Measurements from ENCODE around the gene CRIM1. TPM values are rescaled to one million over a fixed set of nuclear protein-coding genes. Genes with fewer than 3 reads are reported as not detected.

The CRIM1 gene
- total RNA-seq, 4 donors from 2014 or later = 71.7 to 132 (median 118) TPM

DNA sequence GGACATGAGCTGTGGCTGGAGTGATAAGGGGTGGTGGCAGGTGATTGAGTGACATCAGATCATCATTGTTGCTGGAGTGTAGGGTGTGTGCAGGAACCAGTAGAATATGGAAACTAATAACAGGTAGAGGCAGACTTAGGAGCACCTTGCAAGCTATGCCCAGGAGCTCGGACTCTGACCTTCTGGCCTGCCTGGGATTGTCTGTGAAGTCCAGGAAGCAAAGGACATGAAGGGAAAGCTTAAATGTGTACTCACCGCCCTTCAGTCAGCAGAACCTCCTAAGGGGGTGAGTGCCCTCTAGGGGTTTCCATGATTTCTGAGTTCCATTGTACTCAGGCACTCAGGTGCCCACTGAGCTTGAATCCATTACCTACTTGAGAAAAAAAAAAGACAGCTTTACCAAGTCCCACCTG is 104.2 kb downstream of the CRIM1 start:
- H3K4me3 ChIP-seq (ENCODE audit: low read depth, poor library complexity, severe bottlenecking) = no peak overlapping the region
- intact Hi-C loops (cut with DNase I; ENCODE audit: low total_unique reads) = no loop called here
- TF ChIP-seq, protein P1, sequence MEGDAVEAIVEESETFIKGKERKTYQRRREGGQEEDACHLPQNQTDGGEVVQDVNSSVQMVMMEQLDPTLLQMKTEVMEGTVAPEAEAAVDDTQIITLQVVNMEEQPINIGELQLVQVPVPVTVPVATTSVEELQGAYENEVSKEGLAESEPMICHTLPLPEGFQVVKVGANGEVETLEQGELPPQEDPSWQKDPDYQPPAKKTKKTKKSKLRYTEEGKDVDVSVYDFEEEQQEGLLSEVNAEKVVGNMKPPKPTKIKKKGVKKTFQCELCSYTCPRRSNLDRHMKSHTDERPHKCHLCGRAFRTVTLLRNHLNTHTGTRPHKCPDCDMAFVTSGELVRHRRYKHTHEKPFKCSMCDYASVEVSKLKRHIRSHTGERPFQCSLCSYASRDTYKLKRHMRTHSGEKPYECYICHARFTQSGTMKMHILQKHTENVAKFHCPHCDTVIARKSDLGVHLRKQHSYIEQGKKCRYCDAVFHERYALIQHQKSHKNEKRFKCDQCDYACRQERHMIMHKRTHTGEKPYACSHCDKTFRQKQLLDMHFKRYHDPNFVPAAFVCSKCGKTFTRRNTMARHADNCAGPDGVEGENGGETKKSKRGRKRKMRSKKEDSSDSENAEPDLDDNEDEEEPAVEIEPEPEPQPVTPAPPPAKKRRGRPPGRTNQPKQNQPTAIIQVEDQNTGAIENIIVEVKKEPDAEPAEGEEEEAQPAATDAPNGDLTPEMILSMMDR (IDR thresholded peaks at IDR 0.05) = no peak
- TF ChIP-seq POLR2A (IDR thresholded peaks at IDR 0.05) = no peak
- 75 to 89% methylated on average over 2 of the region's 2 CpGs for WGBS, 2 donors
- DNase-seq (ENCODE audit: low spot score in 2 of 2) = no peak

DNA sequence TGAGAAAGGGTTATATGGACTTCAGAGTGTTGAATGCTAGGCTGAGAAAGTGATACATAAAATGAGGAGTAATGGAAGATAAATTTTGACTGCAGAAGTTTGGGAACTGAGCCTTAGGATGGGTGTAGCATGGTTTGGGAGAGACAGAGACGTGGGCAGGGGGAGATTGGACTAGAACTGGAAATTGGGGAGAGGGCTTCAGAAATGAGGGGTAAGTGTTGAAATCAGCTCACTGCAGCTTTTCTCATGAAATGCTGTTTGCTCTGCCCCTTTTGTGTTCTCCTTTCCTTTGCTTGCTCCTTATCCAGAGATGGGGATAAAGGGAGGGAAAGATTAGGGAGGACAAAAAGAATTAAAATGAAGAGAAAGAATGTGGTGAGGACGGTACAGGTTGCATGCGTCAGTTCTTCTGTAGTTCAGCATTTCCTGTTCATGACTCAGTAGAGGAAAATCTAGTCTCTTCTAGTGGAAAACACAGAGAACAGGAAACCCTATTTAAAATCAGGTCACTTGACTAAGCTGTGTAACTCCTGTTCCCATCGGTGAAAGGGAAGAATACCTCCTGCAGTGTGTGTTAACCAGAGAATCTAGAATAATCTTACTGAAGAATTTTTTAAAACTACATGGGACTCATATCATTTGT is 105.6 kb downstream of the CRIM1 start:
- DNase-seq (ENCODE audit: low spot score in 2 of 2) = no peak
- intact Hi-C loops (cut with DNase I; ENCODE audit: low total_unique reads) = no loop called here
- TF ChIP-seq, protein P1 (IDR thresholded peaks at IDR 0.05) = no peak
- no peak for TF ChIP-seq POLR2A (IDR thresholded peaks at IDR 0.05)
- no peak overlapping the region for H3K4me3 ChIP-seq (ENCODE audit: low read depth, poor library complexity, severe bottlenecking)
- 39 to 47% methylated on average over 4 of the region's 4 CpGs for WGBS, 2 donors

DNA sequence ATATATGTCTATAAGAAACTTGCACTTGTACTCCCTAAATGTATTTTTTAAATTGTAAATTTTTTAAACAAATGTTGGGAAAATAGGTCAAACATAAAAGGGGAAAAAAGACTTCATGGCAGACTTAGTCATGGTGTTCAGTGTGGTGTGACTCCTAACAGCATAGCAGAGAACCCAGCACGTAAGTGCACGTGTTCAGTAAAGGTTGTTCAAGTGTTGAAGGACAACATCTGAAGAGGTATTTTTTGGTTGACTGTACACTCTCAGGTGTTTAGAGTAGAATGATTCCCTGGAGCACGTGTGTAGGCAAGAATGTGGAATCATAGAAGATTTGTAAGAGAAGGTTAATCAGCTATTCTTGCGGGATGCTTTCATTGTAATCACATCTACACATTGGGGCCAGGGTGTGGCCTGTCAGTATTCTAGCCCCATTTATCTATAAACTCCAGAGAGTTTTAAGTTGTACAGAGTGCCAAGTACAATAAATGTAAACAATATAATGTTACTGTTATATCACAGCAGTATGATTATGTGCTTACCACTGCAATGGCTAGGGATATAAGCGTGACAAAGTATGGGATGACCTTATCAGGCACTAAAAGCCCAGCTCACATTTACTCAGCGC is 106.8 kb downstream of the CRIM1 start:
- no peak overlapping the region for H3K4me3 ChIP-seq (ENCODE audit: low read depth, poor library complexity, severe bottlenecking)
- intact Hi-C loops (cut with DNase I; ENCODE audit: low total_unique reads) = no loop called here
- WGBS, 2 donors = 88 to 94% methylated on average over 6 of the region's 6 CpGs
- TF ChIP-seq, protein P1 (IDR thresholded peaks at IDR 0.05) = no peak
- no peak for TF ChIP-seq POLR2A (IDR thresholded peaks at IDR 0.05)
- no peak for DNase-seq (ENCODE audit: low spot score in 2 of 2)

DNA sequence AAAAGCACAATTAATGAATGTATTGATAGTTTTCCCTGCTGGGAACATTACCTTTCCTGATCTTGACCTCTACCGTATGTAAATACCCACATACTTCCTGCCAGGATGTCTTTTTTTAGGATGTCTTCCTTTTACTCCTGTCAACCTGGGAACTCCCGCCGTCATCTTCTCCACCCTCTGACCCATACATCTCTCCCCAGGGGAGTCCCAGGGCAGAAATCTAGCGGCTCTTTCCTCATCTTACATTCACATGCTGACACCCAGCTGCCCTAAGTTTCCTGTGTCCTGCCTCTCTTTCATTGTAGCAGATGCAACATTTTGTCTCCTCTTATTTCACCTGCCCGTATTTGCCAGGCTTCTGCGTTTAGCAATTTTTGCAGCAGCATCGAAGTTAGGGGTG is 107.8 kb downstream of the CRIM1 start:
- no peak for DNase-seq (ENCODE audit: low spot score in 2 of 2)
- 83 to 86% methylated on average over 7 of the region's 7 CpGs for WGBS, 2 donors
- intact Hi-C loops (cut with DNase I; ENCODE audit: low total_unique reads) = no loop called here
- no peak for TF ChIP-seq POLR2A (IDR thresholded peaks at IDR 0.05)
- TF ChIP-seq, protein P1 (IDR thresholded peaks at IDR 0.05) = no peak
- no peak overlapping the region for H3K4me3 ChIP-seq (ENCODE audit: low read depth, poor library complexity, severe bottlenecking)

DNA sequence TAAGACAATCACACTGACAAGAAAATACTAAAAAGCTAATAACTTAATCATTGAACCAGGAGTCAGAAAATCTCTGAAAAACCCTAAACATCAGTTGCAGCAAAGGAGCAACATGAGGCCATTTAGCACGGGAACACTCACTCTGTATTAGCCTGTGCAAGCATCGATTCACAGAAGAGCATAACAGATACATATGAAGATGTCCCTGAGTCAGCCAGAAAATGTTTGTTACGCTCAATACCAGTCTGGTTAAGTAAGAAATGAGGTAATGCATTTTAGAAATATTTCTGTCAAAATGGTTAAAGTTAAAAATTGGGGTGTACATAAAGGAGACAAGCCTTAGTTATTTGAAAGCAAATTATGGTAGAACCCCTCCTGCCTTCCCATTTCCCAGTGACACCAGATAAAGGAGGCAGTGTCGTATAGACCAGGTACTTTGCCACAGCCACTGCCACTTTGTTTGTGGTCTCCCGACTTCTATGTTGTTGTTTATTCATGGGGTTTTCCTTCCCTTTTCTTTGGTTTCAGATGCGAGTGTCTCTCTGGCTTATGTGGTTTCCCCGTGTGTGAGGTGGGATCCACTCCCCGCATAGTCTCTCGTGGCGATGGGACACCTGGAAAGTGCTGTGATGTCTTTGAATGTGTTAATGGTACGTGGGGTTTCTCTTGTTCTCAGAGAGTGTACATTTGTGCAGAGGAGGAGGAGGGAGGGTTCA is 108.6 kb downstream of the CRIM1 start:
- TF ChIP-seq POLR2A (IDR thresholded peaks at IDR 0.05) = no peak
- TF ChIP-seq, protein P1 (IDR thresholded peaks at IDR 0.05) = no peak
- intact Hi-C loops (cut with DNase I; ENCODE audit: low total_unique reads) = no loop called here
- WGBS, 2 donors = 93 to 96% methylated on average over 11 of the region's 11 CpGs
- DNase-seq (ENCODE audit: low spot score in 2 of 2) = no peak
- H3K4me3 ChIP-seq (ENCODE audit: low read depth, poor library complexity, severe bottlenecking) = no peak overlapping the region

All from lower leg skin (tissue), 4 donors.